Upper lobe of right lung (tissue), 1 donor: ENCODE measurements around the gene LLGL2. TPM values are rescaled to one million over a fixed set of nuclear protein-coding genes. Genes with fewer than 3 reads are reported as not detected.

Experiments
- ATAC-seq: fragments of 200-7000 bp; cut with Tn5 transposase; one replicate; pipeline ENCODE4 v1.9.1; 2020; ENCODE audit warnings: mild to moderate bottlenecking, moderate library complexity
- DNase-seq: peaks from one replicate; pipeline ENCODE4 v3.0.0-alpha.2; 2020
- H3K27ac ChIP-seq: fragments of 200-600 bp; one replicate; pipeline ENCODE4 v1.8.0; 2022
- H3K27me3 ChIP-seq: fragments of 200-600 bp; one replicate; pipeline ENCODE4 v1.8.0; 2022; ENCODE audit warnings: mild to moderate bottlenecking
- H3K36me3 ChIP-seq: fragments of 200-600 bp; one replicate; pipeline ENCODE4 v1.8.0; 2022
- H3K4me1 ChIP-seq: fragments of 200-600 bp; one replicate; pipeline ENCODE4 v1.8.0; 2022
- H3K4me3 ChIP-seq: fragments of 200-600 bp; one replicate; pipeline ENCODE4 v1.8.0; 2022; ENCODE audit warnings: mild to moderate bottlenecking
- H3K9me3 ChIP-seq: fragments of 200-600 bp; one replicate; pipeline ENCODE4 v1.8.0; 2022
- intact Hi-C: fragments of 100-400 bp; cut with DNase I; formaldehyde crosslinking; loops from one replicate; pipeline ENCODE4 v1.11.0; 2022
- total RNA-seq: library from RNA; stranded (reverse); fragmentation: NEBNext Ultra II Directional; extraction: Animal tissue kit (Norgen Biotek cat#: 25700); gene quantifications from one replicate; pipeline ENCODE4 v1.2.1, GENCODE V29; 2021
- TF ChIP-seq, protein P1 (sequence below): fragments of 200-600 bp; IDR thresholded peaks from one replicate; pipeline ENCODE4 v1.8.0; 2022; ENCODE audit warnings: antibody characterized with exemption
- donor health status: DM: no; HTN: yes; CAD: no; lungs with severe emphysema.

Gene LLGL2
- total RNA-seq, 1 donor from 2014 or later = 133 TPM

DNA sequence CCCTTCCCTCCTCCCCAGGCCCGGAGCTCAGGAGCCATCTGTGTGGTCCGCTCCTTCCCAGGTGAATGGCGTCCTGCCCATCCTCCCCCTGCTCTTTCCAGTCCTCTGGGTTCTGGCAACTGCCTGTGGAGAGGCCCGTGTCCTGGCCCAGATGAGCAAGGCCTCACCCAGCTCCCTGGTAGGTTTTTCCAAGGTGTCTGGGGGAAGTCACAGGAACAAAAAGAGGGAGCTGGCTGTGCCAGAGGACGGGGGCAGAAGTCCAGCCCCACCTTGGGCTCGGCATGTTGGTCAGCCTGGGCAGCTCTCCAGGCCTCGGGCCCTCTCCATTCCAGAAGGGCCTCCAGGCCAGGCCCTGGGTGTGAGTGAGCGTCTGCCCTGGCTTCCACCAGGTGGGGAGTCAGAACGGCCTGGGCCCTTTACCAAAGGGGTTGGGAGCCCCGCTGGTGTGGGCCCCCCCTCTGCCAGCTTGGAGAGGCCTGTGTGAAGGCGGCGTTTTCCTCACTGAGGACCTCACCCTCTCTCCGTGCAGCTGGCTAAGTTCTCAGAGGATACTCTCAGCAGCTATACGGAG lies 35.2 kb upstream of the LLGL2 start:
- H3K36me3 ChIP-seq = peaks cover 41% of the 10 kb centered on the region
- peak overlapping the region; percentile 60 for H3K27ac ChIP-seq
- no peak for DNase-seq
- no peak overlapping the region for H3K4me3 ChIP-seq
- ATAC-seq = peak; percentile 37
- TF ChIP-seq, protein P1, sequence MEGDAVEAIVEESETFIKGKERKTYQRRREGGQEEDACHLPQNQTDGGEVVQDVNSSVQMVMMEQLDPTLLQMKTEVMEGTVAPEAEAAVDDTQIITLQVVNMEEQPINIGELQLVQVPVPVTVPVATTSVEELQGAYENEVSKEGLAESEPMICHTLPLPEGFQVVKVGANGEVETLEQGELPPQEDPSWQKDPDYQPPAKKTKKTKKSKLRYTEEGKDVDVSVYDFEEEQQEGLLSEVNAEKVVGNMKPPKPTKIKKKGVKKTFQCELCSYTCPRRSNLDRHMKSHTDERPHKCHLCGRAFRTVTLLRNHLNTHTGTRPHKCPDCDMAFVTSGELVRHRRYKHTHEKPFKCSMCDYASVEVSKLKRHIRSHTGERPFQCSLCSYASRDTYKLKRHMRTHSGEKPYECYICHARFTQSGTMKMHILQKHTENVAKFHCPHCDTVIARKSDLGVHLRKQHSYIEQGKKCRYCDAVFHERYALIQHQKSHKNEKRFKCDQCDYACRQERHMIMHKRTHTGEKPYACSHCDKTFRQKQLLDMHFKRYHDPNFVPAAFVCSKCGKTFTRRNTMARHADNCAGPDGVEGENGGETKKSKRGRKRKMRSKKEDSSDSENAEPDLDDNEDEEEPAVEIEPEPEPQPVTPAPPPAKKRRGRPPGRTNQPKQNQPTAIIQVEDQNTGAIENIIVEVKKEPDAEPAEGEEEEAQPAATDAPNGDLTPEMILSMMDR = no peak
- peaks cover 28% of the 10 kb centered on the region for H3K4me1 ChIP-seq
- intact Hi-C loops = no loop called here
- H3K27me3 ChIP-seq = no peaks in the 10 kb centered on the region
- no peaks in the 10 kb centered on the region for H3K9me3 ChIP-seq

DNA sequence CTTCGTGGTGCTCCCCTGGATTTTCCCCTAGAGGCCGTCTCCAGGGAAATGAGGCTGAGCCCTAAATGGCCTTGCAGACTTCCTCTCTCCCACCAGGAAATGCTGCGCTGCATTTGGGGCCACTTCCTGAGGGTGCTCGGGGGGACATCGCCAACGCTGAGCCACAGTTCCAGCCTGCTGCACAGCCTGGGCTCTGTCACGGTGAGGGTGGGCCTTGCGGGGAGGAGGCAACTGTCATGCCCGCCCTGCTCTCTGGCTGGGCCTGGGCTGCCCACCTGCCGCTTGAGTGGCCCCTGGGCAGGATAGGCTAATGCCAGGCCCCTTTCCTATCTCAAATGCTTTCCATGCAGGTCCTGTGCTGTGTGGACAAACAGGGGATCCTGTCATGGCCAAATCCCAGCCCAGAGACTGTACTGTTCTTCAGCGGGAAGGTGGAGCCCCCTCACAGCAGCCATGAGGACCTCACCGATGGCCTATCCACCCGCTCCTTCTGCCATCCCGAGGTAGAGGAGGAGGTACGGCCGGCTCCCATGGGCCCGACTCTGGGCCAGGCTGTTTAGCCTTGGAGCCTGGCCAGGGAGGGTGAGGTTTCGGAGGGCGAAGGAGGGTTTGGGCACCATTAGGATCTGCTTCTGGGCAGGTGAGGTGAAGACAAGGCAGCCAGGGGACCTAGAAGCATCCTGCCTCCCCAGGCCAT lies 34.4 kb upstream of the LLGL2 start:
- Histone ChIP-seq H3K36me3 (peaks cover 41% of the 10 kb centered on the region), H3K9me3 (no peaks in the 10 kb centered on the region), H3K4me1 (peaks cover 28% of the 10 kb centered on the region), H3K4me3 (no peak overlapping the region), H3K27me3 (no peaks in the 10 kb centered on the region), H3K27ac (peak overlapping the region; percentile 60)
- ATAC-seq (no peak), DNase-seq (no peak)
- TF ChIP-seq, protein P1 = no peak
- intact Hi-C loops = no loop called here

DNA sequence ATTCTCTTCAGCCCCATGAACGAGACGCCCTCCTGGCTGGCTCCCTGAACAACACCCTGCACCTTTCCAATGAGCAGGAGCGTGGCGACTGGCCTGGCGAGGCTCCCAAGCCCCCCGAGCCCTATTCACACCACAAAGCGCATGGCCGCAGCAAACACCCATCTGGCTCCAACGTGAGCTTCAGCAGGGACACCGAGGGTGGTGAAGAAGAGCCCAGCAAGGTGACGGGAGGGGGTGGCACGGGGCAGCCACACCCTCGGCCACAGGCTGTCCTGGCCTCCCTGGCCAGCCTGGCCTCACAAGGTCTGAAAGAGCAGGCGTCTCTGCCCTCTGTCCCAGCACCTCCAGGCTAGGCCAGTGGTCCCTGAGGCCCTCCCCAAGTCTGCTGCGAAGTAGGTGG lies 33.8 kb upstream of the LLGL2 start:
- intact Hi-C loops = no loop called here
- Histone ChIP-seq H3K9me3 (no peaks in the 10 kb centered on the region), H3K4me3 (no peak overlapping the region), H3K27me3 (no peaks in the 10 kb centered on the region), H3K4me1 (peaks cover 28% of the 10 kb centered on the region), H3K27ac (peak overlapping the region; percentile 30), H3K36me3 (peaks cover 45% of the 10 kb centered on the region)
- DNase-seq (no peak), ATAC-seq (no peak)
- TF ChIP-seq, protein P1 = no peak

DNA sequence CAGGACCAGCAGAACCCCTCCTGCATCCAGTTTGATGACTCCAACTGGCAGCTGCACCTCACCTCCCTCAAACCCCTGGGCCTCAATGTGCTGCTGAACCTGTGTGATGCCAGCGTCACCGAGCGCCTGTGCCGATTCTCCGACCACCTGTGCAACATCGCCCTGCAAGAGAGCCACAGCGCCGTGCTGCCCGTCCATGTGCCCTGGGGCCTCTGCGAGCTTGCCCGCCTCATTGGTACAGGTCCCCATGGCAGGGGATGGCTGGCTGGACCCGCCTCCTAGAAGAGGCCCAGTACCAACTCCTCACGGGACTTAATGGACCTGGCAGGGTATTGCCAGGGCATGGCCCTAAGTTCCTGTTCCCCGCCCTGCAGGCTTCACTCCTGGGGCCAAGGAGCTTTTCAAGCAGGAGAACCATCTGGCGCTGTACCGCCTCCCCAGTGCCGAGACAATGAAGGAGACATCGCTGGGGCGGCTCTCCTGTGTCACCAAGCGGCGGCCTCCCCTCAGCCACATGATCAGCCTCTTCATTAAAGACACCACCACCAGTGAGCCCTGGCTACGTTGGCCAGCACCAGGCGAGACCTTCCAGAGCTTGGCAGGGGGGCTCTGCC lies 32.8 kb upstream of the LLGL2 start:
- Histone ChIP-seq H3K4me1 (peaks cover 18% of the 10 kb centered on the region), H3K36me3 (peaks cover 53% of the 10 kb centered on the region), H3K27me3 (no peaks in the 10 kb centered on the region), H3K27ac (no peak overlapping the region), H3K9me3 (no peaks in the 10 kb centered on the region), H3K4me3 (no peak overlapping the region)
- intact Hi-C loops = no loop called here
- TF ChIP-seq, protein P1 = no peak
- no peak for DNase-seq
- no peak for ATAC-seq

DNA sequence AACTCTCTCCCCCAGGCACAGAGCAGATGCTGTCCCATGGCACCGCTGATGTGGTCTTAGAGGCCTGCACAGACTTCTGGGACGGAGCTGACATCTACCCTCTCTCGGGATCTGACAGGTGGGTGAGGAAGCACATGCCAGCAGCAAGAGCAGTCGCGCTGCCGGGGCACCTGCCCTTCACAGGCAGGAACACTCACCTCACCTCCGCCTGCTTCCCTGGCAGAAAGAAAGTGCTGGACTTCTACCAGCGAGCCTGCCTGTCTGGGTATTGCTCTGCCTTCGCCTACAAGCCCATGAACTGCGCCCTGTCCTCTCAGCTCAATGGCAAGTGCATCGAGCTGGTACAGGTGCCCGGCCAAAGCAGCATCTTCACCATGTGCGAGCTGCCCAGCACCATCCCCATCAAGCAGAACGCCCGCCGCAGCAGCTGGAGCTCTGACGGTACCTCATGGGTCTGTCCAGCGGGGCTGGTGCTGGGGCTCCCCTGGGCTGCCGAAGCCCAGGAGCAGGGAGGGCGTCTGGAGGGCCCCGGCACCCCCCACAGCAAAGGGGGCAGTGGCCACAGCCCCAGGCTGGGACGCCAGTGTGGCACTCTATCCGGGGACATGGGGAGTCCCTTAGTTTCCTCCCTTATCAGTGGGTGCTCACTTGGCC lies 31.9 kb upstream of the LLGL2 start:
- no peaks in the 10 kb centered on the region for H3K9me3 ChIP-seq
- no peak overlapping the region for H3K27ac ChIP-seq
- H3K4me1 ChIP-seq = peaks cover 12% of the 10 kb centered on the region
- H3K4me3 ChIP-seq = no peak overlapping the region
- intact Hi-C loops = no loop called here
- no peak for DNase-seq
- TF ChIP-seq, protein P1 = no peak
- no peak for ATAC-seq
- no peaks in the 10 kb centered on the region for H3K27me3 ChIP-seq
- H3K36me3 ChIP-seq = peaks cover 53% of the 10 kb centered on the region
